Kidney (tissue), 14 donors: Measurements from ENCODE around the gene PDGFB. TPM values are rescaled to one million over a fixed set of nuclear protein-coding genes. Genes with fewer than 3 reads are reported as not detected.

ENCODE experiments used
- DNase-seq, 5 donors: peaks; one replicate each; pipeline ENCODE4 v3.0.0-alpha.2; 2013 to 2020
- FAIRE-seq: peaks from 2 replicates; lab custom pipeline; 2012; peaks lifted over from hg19 to GRCh38; lab: Jason Lieb, UNC
- H3K27ac ChIP-seq, 2 donors: one replicate each; pipeline ENCODE4 v1.7.0; 2013; ENCODE audit warnings: low read depth in 2 of 2, low read length in 2 of 2, inconsistent platforms in 1 of 2
- H3K27me3 ChIP-seq: one replicate; pipeline ENCODE4 v1.7.1; 2013; ENCODE audit warnings: low read length, inconsistent platforms; ENCODE audit not compliant: control insufficient read depth, insufficient read depth
- H3K36me3 ChIP-seq, 3 donors: one replicate each; pipeline versions ENCODE4 v1.7.0 to v1.7.1; 2013; ENCODE audit warnings: low read length in 3 of 3, control low read depth in 1 of 3, inconsistent platforms in 1 of 3; ENCODE audit not compliant: insufficient read depth in 3 of 3, control insufficient read depth in 2 of 3
- H3K4me1 ChIP-seq, 3 donors: one replicate each; pipeline versions ENCODE4 v1.7.0 to v1.7.1; 2013; ENCODE audit warnings: low read length in 3 of 3, inconsistent platforms in 1 of 3, low read depth in 1 of 3; ENCODE audit not compliant: control insufficient read depth in 2 of 3, insufficient read depth in 2 of 3
- H3K4me3 ChIP-seq, 3 donors: one replicate each; pipeline versions ENCODE4 v1.7.0 to v1.8.1; 2013; ENCODE audit warnings: low read length in 3 of 3, control low read depth in 1 of 3, inconsistent platforms in 1 of 3
- H3K9ac ChIP-seq, 3 donors: one replicate each; pipeline versions ENCODE4 v1.7.0 to v1.7.1; 2013; ENCODE audit warnings: low read length in 3 of 3, control low read depth in 1 of 3, inconsistent platforms in 1 of 3
- H3K9me3 ChIP-seq, 3 donors: one replicate each; pipeline versions ENCODE4 v1.7.0 to v1.7.1; 2013; ENCODE audit warnings: low read length in 3 of 3, control low read depth in 1 of 3, inconsistent platforms in 1 of 3; ENCODE audit not compliant: control insufficient read depth in 2 of 3, insufficient read depth in 1 of 3
- intact Hi-C: fragments of 100-400 bp; cut with DNase I; formaldehyde crosslinking; loops from one replicate; pipeline ENCODE4 v1.11.1; 2022
- polyA plus RNA-seq: library from polyadenylated mRNA; stranded (reverse); fragments of 350-450 nt; fragmentation: Illumina TruSeq; extraction: RNeasy Lipid Tissue Mini Kit (QIAGEN cat#74804); gene quantifications from one replicate; pipeline ENCODE4 v1.2.3, GENCODE V29; 2014; ENCODE audit warnings: low read depth, low replicate concordance; ENCODE audit not compliant: insufficient read depth
- total RNA-seq: library from RNA; stranded (reverse); fragmentation: NEBNext Ultra II Directional; extraction: Animal tissue kit (Norgen Biotek cat#: 25700); gene quantifications from one replicate; pipeline ENCODE4 v1.2.1, GENCODE V29; 2021
- TF ChIP-seq, protein P1 (sequence below): IDR thresholded peaks from 3 replicates; pipeline ENCODE4 v1.5.1; 2012; ENCODE audit warnings: mild to moderate bottlenecking, moderate library complexity, borderline replicate concordance; ENCODE audit not compliant: insufficient read depth; ENCODE audit errors: extremely low read depth
- donor health status: control.
- donor health status: control.
- donor health status: control.
- donor health status: control.
- donor health status: control.
- donor health status: DM: yes; HTN: yes; CAD: no.
- donor health status: Normal renal cell carcinoma (clear cell type).

PDGFB gene
- total and polyA plus RNA-seq, 2 donors from 2014 or later = 10.4 to 14.2 TPM

DNA sequence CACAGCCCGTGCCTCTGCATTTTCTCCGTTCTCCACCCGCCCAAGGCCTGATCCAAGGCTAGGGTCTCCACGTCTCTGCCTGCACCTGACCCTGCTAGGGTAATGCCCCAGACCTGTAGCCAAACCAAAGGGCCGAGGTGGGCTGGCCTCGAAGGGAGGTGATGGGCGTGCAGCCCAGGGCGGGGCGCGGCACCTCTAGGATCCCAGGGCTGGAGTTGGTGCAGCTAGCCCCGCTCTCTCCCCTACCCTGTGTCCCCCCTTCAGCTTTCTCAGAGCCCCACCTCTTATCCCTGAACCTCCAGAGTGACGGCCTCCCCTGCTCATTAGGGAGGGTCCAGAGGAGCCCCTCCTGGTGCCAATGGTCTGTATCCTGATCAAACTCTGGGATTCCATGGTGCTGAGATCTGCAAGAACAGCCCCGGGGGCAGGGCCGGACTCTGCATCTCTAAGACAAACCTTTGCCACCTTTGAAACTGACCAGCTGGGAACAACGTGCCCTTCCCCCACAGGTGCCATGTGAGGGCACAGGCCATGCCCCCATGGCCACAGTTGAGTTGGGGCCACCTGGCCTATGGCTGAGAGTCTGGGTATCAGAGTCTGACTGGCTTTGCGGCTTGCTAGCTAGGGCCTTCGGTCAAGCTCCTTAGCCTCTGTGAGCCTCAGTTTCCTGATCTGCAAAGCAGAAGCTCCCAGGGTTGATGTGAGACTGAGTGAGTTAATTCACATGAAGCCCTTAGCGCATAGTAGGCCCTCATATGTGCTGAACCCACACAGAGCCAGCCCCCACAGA, 69.2 kb downstream of the PDGFB start:
- H3K4me3 ChIP-seq = no peak overlapping the region
- H3K4me1 ChIP-seq = peaks cover 7 to 65% (median 44%) of the 10 kb centered on the region in 3 donors
- DNase-seq (peak; percentile 17 to 86 (median 35)), FAIRE-seq (no peak)
- no peaks in the 10 kb centered on the region for H3K36me3 ChIP-seq
- H3K9me3 ChIP-seq = no peaks in the 10 kb centered on the region
- TF ChIP-seq, protein P1, sequence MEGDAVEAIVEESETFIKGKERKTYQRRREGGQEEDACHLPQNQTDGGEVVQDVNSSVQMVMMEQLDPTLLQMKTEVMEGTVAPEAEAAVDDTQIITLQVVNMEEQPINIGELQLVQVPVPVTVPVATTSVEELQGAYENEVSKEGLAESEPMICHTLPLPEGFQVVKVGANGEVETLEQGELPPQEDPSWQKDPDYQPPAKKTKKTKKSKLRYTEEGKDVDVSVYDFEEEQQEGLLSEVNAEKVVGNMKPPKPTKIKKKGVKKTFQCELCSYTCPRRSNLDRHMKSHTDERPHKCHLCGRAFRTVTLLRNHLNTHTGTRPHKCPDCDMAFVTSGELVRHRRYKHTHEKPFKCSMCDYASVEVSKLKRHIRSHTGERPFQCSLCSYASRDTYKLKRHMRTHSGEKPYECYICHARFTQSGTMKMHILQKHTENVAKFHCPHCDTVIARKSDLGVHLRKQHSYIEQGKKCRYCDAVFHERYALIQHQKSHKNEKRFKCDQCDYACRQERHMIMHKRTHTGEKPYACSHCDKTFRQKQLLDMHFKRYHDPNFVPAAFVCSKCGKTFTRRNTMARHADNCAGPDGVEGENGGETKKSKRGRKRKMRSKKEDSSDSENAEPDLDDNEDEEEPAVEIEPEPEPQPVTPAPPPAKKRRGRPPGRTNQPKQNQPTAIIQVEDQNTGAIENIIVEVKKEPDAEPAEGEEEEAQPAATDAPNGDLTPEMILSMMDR = no peak
- H3K27me3 ChIP-seq = no peaks in the 10 kb centered on the region
- peak overlapping the region in 1 of 3 donors; percentile 28 for H3K9ac ChIP-seq
- intact Hi-C loops = no loop called here
- H3K27ac ChIP-seq = peak overlapping the region; percentile 85 to 97

- Histone ChIP-seq H3K36me3 (no peaks in the 10 kb centered on the region), H3K9ac (peak overlapping the region in 2 of 3 donors; percentile 34 to 72), H3K27me3 (no peaks in the 10 kb centered on the region), H3K9me3 (no peaks in the 10 kb centered on the region), H3K4me1 (peaks cover 7 to 65% (median 44%) of the 10 kb centered on the region in 3 donors), H3K27ac (peak overlapping the region; percentile 85 to 97), H3K4me3 (no peak overlapping the region)
- intact Hi-C loops = no loop called here
- FAIRE-seq (no peak), DNase-seq (peak; percentile 95 to 98 (median 96))
- TF ChIP-seq, protein P1 = no peak
Observed at GRCh38 chr22:39174498-39175352, 70.1 kb downstream of the PDGFB start.

GRCh38 chr22:39173787-39174497, 70.8 kb downstream of the PDGFB start:
- intact Hi-C loops = no loop called here
- Histone ChIP-seq H3K27ac (peak overlapping the region; percentile 85 to 97), H3K9ac (peak overlapping the region in 2 of 3 donors; percentile 34 to 72), H3K9me3 (no peaks in the 10 kb centered on the region), H3K4me1 (peaks cover 7 to 59% (median 43%) of the 10 kb centered on the region in 3 donors), H3K27me3 (no peaks in the 10 kb centered on the region), H3K4me3 (peak overlapping the region in 1 of 3 donors; percentile 33), H3K36me3 (no peaks in the 10 kb centered on the region)
- no peak for FAIRE-seq
- peak in 1 of 5 donors; percentile 50 for DNase-seq
- TF ChIP-seq, protein P1 = no peak

Other genes with a start within 250 kb of the PDGFB start
- gene APOBEC3C, start 230.7 kb downstream of the PDGFB start, total RNA-seq = 19.8 TPM
- 9.5 TPM for gene APOBEC3C, start 230.7 kb downstream of the PDGFB start, polyA plus RNA-seq
- gene APOBEC3D, start 223.9 kb downstream of the PDGFB start, total RNA-seq = 4.3 TPM
- 1.7 TPM for gene APOBEC3D, start 223.9 kb downstream of the PDGFB start, polyA plus RNA-seq
- 16.3 TPM for gene APOBEC3F, start 204.1 kb downstream of the PDGFB start, total RNA-seq
- 6.9 TPM for gene APOBEC3F, start 204.1 kb downstream of the PDGFB start, polyA plus RNA-seq
- 12.5 TPM for gene APOBEC3G, start 167.7 kb downstream of the PDGFB start, total RNA-seq
- gene APOBEC3G, start 167.7 kb downstream of the PDGFB start, polyA plus RNA-seq = 4.8 TPM
- 0.79 TPM for gene APOBEC3H, start 147.7 kb downstream of the PDGFB start, total RNA-seq
- gene APOBEC3H, start 147.7 kb downstream of the PDGFB start, polyA plus RNA-seq = not detected
- gene CBX7, start 92.3 kb downstream of the PDGFB start, total RNA-seq = 65.2 TPM
- gene CBX7, start 92.3 kb downstream of the PDGFB start, polyA plus RNA-seq = 39.3 TPM
- gene RPL3, start 74.6 kb upstream of the PDGFB start, total RNA-seq = 1,862 TPM
- gene RPL3, start 74.6 kb upstream of the PDGFB start, polyA plus RNA-seq = 2,443 TPM
- 21.5 TPM for gene SYNGR1, start 105.0 kb upstream of the PDGFB start, total RNA-seq
- 43.0 TPM for gene SYNGR1, start 105.0 kb upstream of the PDGFB start, polyA plus RNA-seq
- 30.9 TPM for gene TAB1, start 154.8 kb upstream of the PDGFB start, total RNA-seq
- gene TAB1, start 154.8 kb upstream of the PDGFB start, polyA plus RNA-seq = 14.4 TPM
- gene MGAT3, start 212.0 kb upstream of the PDGFB start, total RNA-seq = 5.4 TPM
- 2.7 TPM for gene MGAT3, start 212.0 kb upstream of the PDGFB start, polyA plus RNA-seq